ENCODE data around the gene ARMCX4. TPM values are rescaled to one million over a fixed set of nuclear protein-coding genes. Genes with fewer than 3 reads are reported as not detected.

Gene ARMCX4
- total and polyA plus RNA-seq, 8 donors, result 11.5 to 33.9 (median 31.2) TPM

DNA sequence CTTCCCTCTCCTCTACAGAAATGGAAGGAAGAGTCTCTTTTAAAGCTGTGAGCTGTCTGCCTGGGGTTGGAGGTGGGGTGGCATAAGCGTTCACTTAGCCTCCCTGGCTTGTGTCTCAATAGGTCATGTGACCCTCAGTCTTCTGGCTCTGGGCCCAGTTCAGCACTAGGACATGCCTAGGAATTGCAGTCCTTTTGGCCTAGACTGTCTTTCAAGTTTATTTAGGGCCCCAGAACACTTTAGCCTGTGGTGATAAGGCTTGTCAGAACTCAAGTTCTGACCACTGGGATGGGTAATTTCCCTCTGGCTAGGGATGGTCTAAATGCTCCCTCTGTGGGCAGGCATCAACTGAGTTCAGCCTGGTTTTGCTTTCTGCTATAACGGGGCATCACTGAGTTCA lies 34.3 kb upstream of the ARMCX4 start:
- H3K27ac ChIP-seq, result no peak overlapping the region

DNA sequence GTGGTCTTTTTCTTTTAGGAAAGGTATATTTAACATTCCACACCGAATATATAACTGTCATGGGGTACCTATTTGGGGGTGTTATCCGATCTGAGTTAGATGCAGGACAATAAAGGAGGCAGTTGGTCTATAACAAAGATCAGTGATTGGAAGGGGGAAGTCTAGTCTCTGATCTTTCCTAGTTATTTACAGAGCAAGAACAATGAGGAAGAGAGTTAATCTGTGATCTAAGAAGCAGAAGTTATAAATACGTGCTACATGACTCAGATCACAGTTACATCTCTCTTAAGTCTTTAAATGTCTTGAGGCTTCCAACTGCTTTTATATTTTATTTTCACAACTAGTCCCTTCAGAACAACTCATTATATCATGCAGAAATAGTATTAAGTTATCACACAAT lies 33.2 kb upstream of the ARMCX4 start:
- no peak for DNase-seq
- no peaks in the 10 kb centered on the region for H3K4me1 ChIP-seq
- no peaks in the 10 kb centered on the region for H3K27me3 ChIP-seq
- no peak for ATAC-seq
- H3K9me3 ChIP-seq, result no peaks in the 10 kb centered on the region
- no peak overlapping the region for H3K4me3 ChIP-seq
- H3K36me3 ChIP-seq, result no peaks in the 10 kb centered on the region
- TF ChIP-seq, protein P1, sequence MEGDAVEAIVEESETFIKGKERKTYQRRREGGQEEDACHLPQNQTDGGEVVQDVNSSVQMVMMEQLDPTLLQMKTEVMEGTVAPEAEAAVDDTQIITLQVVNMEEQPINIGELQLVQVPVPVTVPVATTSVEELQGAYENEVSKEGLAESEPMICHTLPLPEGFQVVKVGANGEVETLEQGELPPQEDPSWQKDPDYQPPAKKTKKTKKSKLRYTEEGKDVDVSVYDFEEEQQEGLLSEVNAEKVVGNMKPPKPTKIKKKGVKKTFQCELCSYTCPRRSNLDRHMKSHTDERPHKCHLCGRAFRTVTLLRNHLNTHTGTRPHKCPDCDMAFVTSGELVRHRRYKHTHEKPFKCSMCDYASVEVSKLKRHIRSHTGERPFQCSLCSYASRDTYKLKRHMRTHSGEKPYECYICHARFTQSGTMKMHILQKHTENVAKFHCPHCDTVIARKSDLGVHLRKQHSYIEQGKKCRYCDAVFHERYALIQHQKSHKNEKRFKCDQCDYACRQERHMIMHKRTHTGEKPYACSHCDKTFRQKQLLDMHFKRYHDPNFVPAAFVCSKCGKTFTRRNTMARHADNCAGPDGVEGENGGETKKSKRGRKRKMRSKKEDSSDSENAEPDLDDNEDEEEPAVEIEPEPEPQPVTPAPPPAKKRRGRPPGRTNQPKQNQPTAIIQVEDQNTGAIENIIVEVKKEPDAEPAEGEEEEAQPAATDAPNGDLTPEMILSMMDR (IDR thresholded peaks at IDR 0.05), result no peak
- intact Hi-C loops (cut with DNase I), result no loop called here
- H3K27ac ChIP-seq, result no peak overlapping the region

More for the DNA sequence above, 34.3 kb upstream of the ARMCX4 start:
- H3K36me3 ChIP-seq, result no peaks in the 10 kb centered on the region
- no peaks in the 10 kb centered on the region for H3K4me1 ChIP-seq
- ATAC-seq (no peak), DNase-seq (peak in 1 of 4 donors; percentile 31)
- no peak overlapping the region for H3K4me3 ChIP-seq
- no peaks in the 10 kb centered on the region for H3K9me3 ChIP-seq
- TF ChIP-seq, protein P1 (IDR thresholded peaks at IDR 0.05), result no peak
- H3K27me3 ChIP-seq, result no peaks in the 10 kb centered on the region
- intact Hi-C loops (cut with DNase I), result no loop called here

DNA sequence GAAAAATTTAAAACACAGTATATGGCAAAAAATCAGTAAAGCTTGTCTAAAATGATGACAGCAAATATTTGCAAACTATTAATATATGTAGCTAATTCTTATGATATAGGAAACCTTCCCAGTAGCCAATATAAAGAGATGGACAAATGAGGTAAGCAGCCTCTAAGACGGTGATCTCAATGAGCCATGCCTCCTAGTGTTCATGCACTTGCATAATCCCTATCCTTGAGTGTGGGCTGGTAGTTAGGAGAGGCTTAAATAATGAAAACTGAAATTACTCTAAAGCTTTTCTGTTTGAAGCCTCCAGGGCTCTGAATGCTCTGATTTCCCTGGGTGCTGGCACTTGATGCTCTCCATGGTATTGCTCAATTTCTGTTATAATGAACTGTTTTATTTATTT lies 24.6 kb upstream of the ARMCX4 start:
- Histone ChIP-seq H3K27me3 (no peaks in the 10 kb centered on the region), H3K4me3 (no peak overlapping the region), H3K27ac (no peak overlapping the region), H3K36me3 (no peaks in the 10 kb centered on the region), H3K4me1 (no peaks in the 10 kb centered on the region), H3K9me3 (no peaks in the 10 kb centered on the region)
- DNase-seq, result peak in 1 of 4 donors; percentile 19
- peak; percentile 66 for ATAC-seq
- intact Hi-C loops (cut with DNase I), result no loop called here
- TF ChIP-seq, protein P1 (IDR thresholded peaks at IDR 0.05), result no peak

DNA sequence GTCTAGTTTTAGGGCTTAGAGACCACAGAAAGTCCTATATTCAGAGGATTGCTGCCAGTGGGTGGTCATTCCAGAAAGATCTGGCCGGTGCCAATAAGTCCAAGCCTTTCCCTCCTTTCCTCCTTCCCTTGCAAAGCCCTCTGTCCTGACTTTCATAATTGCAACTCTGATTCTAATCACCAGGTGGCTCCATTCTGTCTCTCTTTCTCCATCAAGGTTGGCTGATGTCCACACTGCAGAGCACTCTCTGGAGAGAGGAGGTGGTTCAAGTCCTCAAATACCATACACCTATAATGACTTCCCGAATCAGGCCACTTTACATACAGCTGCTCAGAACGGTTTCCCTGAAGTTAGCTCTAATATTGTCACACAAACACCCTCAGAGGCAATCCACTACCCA lies 22.4 kb upstream of the ARMCX4 start:
- Histone ChIP-seq H3K4me1 (no peaks in the 10 kb centered on the region), H3K36me3 (no peaks in the 10 kb centered on the region), H3K4me3 (no peak overlapping the region), H3K27ac (no peak overlapping the region), H3K27me3 (no peaks in the 10 kb centered on the region), H3K9me3 (no peaks in the 10 kb centered on the region)
- TF ChIP-seq, protein P1 (IDR thresholded peaks at IDR 0.05), result no peak
- peak; percentile 94 for ATAC-seq
- intact Hi-C loops (cut with DNase I), result no loop called here
- no peak for DNase-seq

DNA sequence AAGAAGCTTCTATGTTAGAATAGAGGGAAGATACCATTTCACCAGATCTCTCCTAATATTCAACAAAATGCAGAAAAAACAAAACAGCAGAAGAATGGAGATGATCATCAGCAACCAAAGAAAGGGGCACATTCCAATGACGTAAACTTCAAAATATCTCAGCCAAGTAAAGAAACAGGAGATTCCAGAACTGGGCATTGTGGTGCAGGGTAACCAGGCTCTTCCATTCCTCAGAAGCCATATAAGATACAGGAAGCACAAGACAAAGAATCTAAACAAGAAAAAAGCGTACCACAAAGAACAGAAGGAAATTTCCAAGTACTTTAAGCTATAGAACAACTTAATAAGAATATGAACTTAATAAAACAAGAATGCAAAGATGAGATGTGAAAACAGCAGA lies 6.9 kb upstream of the ARMCX4 start:
- H3K4me1 ChIP-seq, result no peaks in the 10 kb centered on the region

More for the DNA sequence above, 6.9 kb upstream of the ARMCX4 start:
- H3K27ac ChIP-seq, result no peak overlapping the region
- H3K9me3 ChIP-seq, result no peaks in the 10 kb centered on the region
- no peak overlapping the region for H3K4me3 ChIP-seq
- ATAC-seq (no peak), DNase-seq (no peak)
- no peaks in the 10 kb centered on the region for H3K36me3 ChIP-seq
- no peaks in the 10 kb centered on the region for H3K27me3 ChIP-seq
- intact Hi-C loops (cut with DNase I), result no loop called here
- TF ChIP-seq, protein P1 (IDR thresholded peaks at IDR 0.05), result no peak
